IMR-90 (cell line): ENCODE data around the gene CDK5R1. TPM values are rescaled to one million over a fixed set of nuclear protein-coding genes. Genes with fewer than 3 reads are reported as not detected.

ENCODE experiments used
- ATAC-seq: fragments of 200-7000 bp; cut with Tn5 transposase; 2 replicates; pipeline ENCODE4 v1.9.1; 2020; ENCODE audit warnings: low read depth, mild to moderate bottlenecking, moderate library complexity
- BruUV-seq: library from RNA; stranded (reverse); fragments of 400-500 nt; replicated peaks from 2 replicates; lab custom pipeline; 2021; lab: Mats Ljungman, UMichigan
- CTCF ChIA-PET: fragments of 300-600 bp; formaldehyde crosslinking; extraction: SDS; loops from one replicate; lab custom pipeline; 2021; ENCODE audit warnings: antibody characterized with exemption; lab: Yijun Ruan, JAX
- POLR2A ChIA-PET: fragments of 300-600 bp; sonication (Branson Sonifier 250); formaldehyde crosslinking; loops from one replicate; lab custom pipeline; 2022; ENCODE audit warnings: antibody characterized with exemption; ENCODE audit not compliant: unreplicated experiment; lab: Charles Lee
- DNase-seq: peaks from one replicate; pipeline ENCODE4 v3.0.0; 2013
- H2AFZ ChIP-seq: replicated peaks from 2 replicates; pipeline ENCODE3; 2013; ENCODE audit warnings: low read length, mild to moderate bottlenecking; ENCODE audit not compliant: poor library complexity
- H2AK5ac ChIP-seq: 2 replicates; pipeline ENCODE4 v1.6.1; 2013; ENCODE audit warnings: low read depth, low read length, inconsistent platforms
- H2AK9ac ChIP-seq: replicated peaks from 2 replicates; pipeline ENCODE3; 2013; ENCODE audit warnings: mild to moderate bottlenecking, low read depth, low read length, moderate library complexity; ENCODE audit not compliant: poor library complexity
- H2BK120ac ChIP-seq: 2 replicates; pipeline ENCODE4 v1.6.1; 2013; ENCODE audit warnings: low read depth, low read length, inconsistent platforms
- H2BK15ac ChIP-seq: 3 replicates; pipeline ENCODE4 v1.6.1; 2013; ENCODE audit warnings: low read depth, low read length, inconsistent platforms
- H2BK20ac ChIP-seq: 2 replicates; pipeline ENCODE4 v1.6.1; 2013; ENCODE audit warnings: low read depth, mild to moderate bottlenecking, inconsistent platforms, low read length, moderate library complexity
- H2BK5ac ChIP-seq: 2 replicates; pipeline ENCODE4 v1.6.1; 2013; ENCODE audit warnings: mild to moderate bottlenecking, low read depth, low read length, inconsistent platforms; ENCODE audit not compliant: poor library complexity, severe bottlenecking
- H3K14ac ChIP-seq: replicated peaks from 2 replicates; pipeline ENCODE4 v1.6.1; 2013; ENCODE audit warnings: low read depth, low read length, inconsistent platforms
- H3K18ac ChIP-seq: 2 replicates; pipeline ENCODE4 v1.6.1; 2013; ENCODE audit warnings: low read depth, low read length, control low read depth
- H3K23ac ChIP-seq: 2 replicates; pipeline ENCODE4 v1.6.1; 2013; ENCODE audit warnings: low read depth, low read length, inconsistent platforms
- H3K27ac ChIP-seq: 2 replicates; pipeline ENCODE4 v1.5.1; 2013; ENCODE audit warnings: mild to moderate bottlenecking, control low read depth, low read length; ENCODE audit not compliant: insufficient read depth
- H3K27me3 ChIP-seq: 2 replicates; pipeline ENCODE4 v1.6.1; 2013; ENCODE audit warnings: low read length; ENCODE audit not compliant: control insufficient read depth, insufficient read depth
- H3K36me3 ChIP-seq: 2 replicates; pipeline ENCODE4 v1.6.1; 2013; ENCODE audit warnings: low read length, mixed read lengths; ENCODE audit not compliant: control insufficient read depth, insufficient read depth
- H3K4ac ChIP-seq: 2 replicates; pipeline ENCODE4 v1.6.1; 2013; ENCODE audit warnings: low read depth, low read length, inconsistent platforms
- H3K4me1 ChIP-seq: 2 replicates; pipeline ENCODE4 v1.6.1; 2013; ENCODE audit warnings: low read length, mixed read lengths; ENCODE audit not compliant: control insufficient read depth, insufficient read depth
- H3K4me2 ChIP-seq: 2 replicates; pipeline ENCODE4 v1.6.1; 2013; ENCODE audit warnings: low read depth, mild to moderate bottlenecking, control low read depth, low read length, moderate library complexity
- H3K4me3 ChIP-seq: 2 replicates; pipeline ENCODE4 v1.5.1; 2013; ENCODE audit warnings: low read depth, mild to moderate bottlenecking, control low read depth, low read length, moderate library complexity; ENCODE audit not compliant: insufficient read depth
- H3K56ac ChIP-seq: 2 replicates; pipeline ENCODE4 v1.6.1; 2013; ENCODE audit warnings: low read length, inconsistent platforms; ENCODE audit not compliant: insufficient read depth; ENCODE audit errors: extremely low read depth
- H3K79me1 ChIP-seq, 2 experiments: 2 replicates each; pipeline ENCODE4 v1.6.1; 2013; ENCODE audit warnings: low read length in 2 of 2, inconsistent platforms in 1 of 2, low read depth in 1 of 2
- H3K9ac ChIP-seq: 2 replicates; pipeline ENCODE4 v1.6.1; 2013; ENCODE audit warnings: low read depth, low read length, control low read depth
- H3K9me1 ChIP-seq: 2 replicates; pipeline ENCODE4 v1.6.1; 2013; ENCODE audit warnings: low read length, inconsistent platforms; ENCODE audit not compliant: insufficient read depth
- H3K9me3 ChIP-seq: 2 replicates; pipeline ENCODE4 v1.6.1; 2013; ENCODE audit warnings: low read length; ENCODE audit not compliant: control insufficient read depth, insufficient read depth
- H4K20me1 ChIP-seq: 2 replicates; pipeline ENCODE4 v1.6.1; 2013; ENCODE audit warnings: low read length, inconsistent platforms; ENCODE audit not compliant: insufficient read depth
- H4K5ac ChIP-seq: 2 replicates; pipeline ENCODE4 v1.6.1; 2013; ENCODE audit warnings: mild to moderate bottlenecking, low read depth, low read length, control low read depth
- H4K8ac ChIP-seq, 2 experiments: 2 replicates each; pipeline ENCODE4 v1.6.1; 2013; ENCODE audit warnings: low read depth in 2 of 2, low read length in 2 of 2, control low read depth in 1 of 2, inconsistent platforms in 1 of 2
- H4K91ac ChIP-seq: 2 replicates; pipeline ENCODE4 v1.6.1; 2013; ENCODE audit warnings: low read depth, low read length, inconsistent platforms; ENCODE audit not compliant: insufficient read depth
- BHLHE40 ChIP-seq: fragments of 150-350 bp; IDR thresholded peaks from 2 replicates; pipeline ENCODE4 v1.6.1; 2016; ENCODE audit warnings: mild to moderate bottlenecking, low read depth, low read length
- CEBPB ChIP-seq: IDR thresholded peaks from 2 replicates; pipeline ENCODE4 v1.6.1; 2012; ENCODE audit warnings: low read depth, low read length, improper control_type of control experiment
- CTCF ChIP-seq: conservative IDR thresholded peaks from 2 replicates; pipeline ENCODE4 v1.5.1; 2012; ENCODE audit warnings: mild to moderate bottlenecking, low read depth, low read length, improper control_type of control experiment
- FOS ChIP-seq: fragments of 150-350 bp; IDR thresholded peaks from 2 replicates; pipeline ENCODE4 v1.6.1; 2016; ENCODE audit warnings: low read depth, low read length
- MAFK ChIP-seq: IDR thresholded peaks from 2 replicates; pipeline ENCODE4 v1.6.1; 2012; ENCODE audit warnings: low read depth, low read length, improper control_type of control experiment
- MAZ ChIP-seq: IDR thresholded peaks from 2 replicates; pipeline ENCODE4 v1.6.1; 2012; ENCODE audit warnings: low read depth, mild to moderate bottlenecking, low read length, improper control_type of control experiment, moderate library complexity, borderline replicate concordance
- MXI1 ChIP-seq: IDR thresholded peaks from 2 replicates; pipeline ENCODE4 v1.6.1; 2012; ENCODE audit warnings: low read depth, mild to moderate bottlenecking, low read length, moderate library complexity, borderline replicate concordance
- RAD21 ChIP-seq: IDR thresholded peaks from 2 replicates; pipeline ENCODE4 v1.6.1; 2012; ENCODE audit warnings: low read length, improper control_type of control experiment
- RFX5 ChIP-seq: IDR thresholded peaks from 2 replicates; pipeline ENCODE4 v1.8.0; 2012; ENCODE audit warnings: low read depth, mild to moderate bottlenecking, low read length, moderate library complexity
- SMC3 ChIP-seq: fragments of 150-350 bp; IDR thresholded peaks from 2 replicates; pipeline ENCODE4 v1.6.1; 2016; ENCODE audit warnings: low read depth, mild to moderate bottlenecking, antibody characterized with exemption, low read length, moderate library complexity
- USF2 ChIP-seq: fragments of 150-350 bp; IDR thresholded peaks from 2 replicates; pipeline ENCODE4 v1.6.1; 2017; ENCODE audit warnings: mild to moderate bottlenecking, antibody characterized with exemption, low read length, low read depth
- WGBS, 2 experiments: methylation state at CpG; one replicate each; pipeline versions ENCODE4 v1.1.5 to v1.1.7; 2013; ENCODE audit warnings: missing lambda C conversion rate in 2 of 2; ENCODE audit not compliant: insufficient read length in 1 of 2; ENCODE audit errors: extremely low coverage in 2 of 2; 5-methylcytosine and 5-hydroxymethylcytosine counted together
- dilution Hi-C: fragments of 300-500 bp; cut with HindIII; formaldehyde crosslinking; loops from one replicate; pipeline ENCODE4 v1.14.3; 2018; ENCODE audit warnings: low sequenced_read_pairs; ENCODE audit not compliant: unreplicated experiment
- in situ Hi-C: fragments of 300-500 bp; cut with MboI; formaldehyde crosslinking; loops from 3 replicates; pipeline ENCODE4 v1.14.3; 2019; ENCODE audit warnings: low sequenced_read_pairs, inconsistent platforms, mixed read lengths
- intact Hi-C: fragments of 100-400 bp; cut with micrococcal nuclease; formaldehyde crosslinking; loops from 2 replicates; pipeline ENCODE4 v1.10.0; 2022
- polyA plus RNA-seq, 3 experiments: library from polyadenylated mRNA; depleted of rRNA; stranded (reverse); fragments of >200 nt; gene quantifications; 2 replicates each; pipeline ENCODE4 v1.2.3, GENCODE V29; 2012; ENCODE audit warnings: low replicate concordance in 1 of 3
- total RNA-seq: library from RNA; depleted of rRNA; stranded (reverse); fragments of >200 nt; gene quantifications from 2 replicates; pipeline ENCODE4 v1.2.3, GENCODE V29; 2012

CDK5R1 gene
- total and polyA plus RNA-seq, 2 of the 4 experiments (the other 2 are of a cell fraction): 0.36 to 0.74 TPM

- TF ChIP-seq CTCF: no peak
- TF ChIP-seq SMC3: no peak
- no peak for TF ChIP-seq FOS
- no peak for TF ChIP-seq MAFK
- TF ChIP-seq RAD21: no peak
- no peak for TF ChIP-seq CEBPB
- TF ChIP-seq USF2: no peak
- TF ChIP-seq BHLHE40: no peak
- TF ChIP-seq MAZ: no peak
- no peak for TF ChIP-seq MXI1
- no peak for TF ChIP-seq RFX5
- no peak overlapping the region for H2BK120ac ChIP-seq
- no peak overlapping the region for H3K4me2 ChIP-seq
- no peak overlapping the region for H3K4ac ChIP-seq
- no peak overlapping the region for H4K8ac ChIP-seq
- no peak overlapping the region for H2BK20ac ChIP-seq
- peaks cover 3% of the 10 kb centered on the region; the same call in 1 of the 2 replicates for H3K9me1 ChIP-seq
- no peaks in the 10 kb centered on the region for H3K9me3 ChIP-seq
- H3K56ac ChIP-seq: no peak overlapping the region
- peaks cover 49% of the 10 kb centered on the region; the same call in 1 of the 2 replicates for H4K20me1 ChIP-seq
- peaks cover 8% of the 10 kb centered on the region for H3K4me1 ChIP-seq
- intact Hi-C loops (loop anchor here (10.0 kb wide), 1 partner anchor 195 kb away; no protein-coding TSS in a partner anchor), in situ Hi-C loops (no loop called here), dilution Hi-C loops (no loop called here)
- no peak overlapping the region for H3K18ac ChIP-seq
- H2BK15ac ChIP-seq: no peak overlapping the region
- H3K27me3 ChIP-seq: no peaks in the 10 kb centered on the region
- no TSS peak for BruUV-seq
- peaks cover 38 to 54% of the 10 kb centered on the region in 2 experiments for H3K79me1 ChIP-seq
- no peak overlapping the region for H4K5ac ChIP-seq
- no peak overlapping the region for H3K9ac ChIP-seq
- H3K36me3 ChIP-seq: peaks cover 30% of the 10 kb centered on the region
- H3K23ac ChIP-seq: no peak overlapping the region
- ATAC-seq (no peak), DNase-seq (no peak)
- no peak overlapping the region for H2AK9ac ChIP-seq
- no peak overlapping the region for H2BK5ac ChIP-seq
- H3K4me3 ChIP-seq: no peak overlapping the region
- H4K91ac ChIP-seq: no peak overlapping the region
- CTCF ChIA-PET: no interaction called here
- no peak overlapping the region for H3K27ac ChIP-seq
- no peak overlapping the region for H2AFZ ChIP-seq
- POLR2A ChIA-PET: no interaction called here
- WGBS, 2 experiments: no CpG with 5 or more reads among the region's 5 CpGs
- no peak overlapping the region for H2AK5ac ChIP-seq
- H3K14ac ChIP-seq: no peak overlapping the region
These were observed 36.8 kb upstream of the CDK5R1 start for GRCh38 chr17:32449963-32450362.
